Activated CD4-positive, alpha-beta T cell treated with anti-CD3 and anti-CD28 coated beads, Interleukin-2, Interleukin-4, amounts not matched to agents 100 ng/mL and 50 ng/mL, durations not matched to agents 16 hours and 8 hours (primary cell): Measurements from ENCODE around the gene CEACAM7.
A peak's percentile ranks its signal among the peaks of the same experiment; 100 is the strongest.
"Not testable (repeated sequence)": the region's sequence is repeated elsewhere in the genome, so short reads cannot be mapped to it uniquely, and the experiment has no call there.

Source experiments
- DNase-seq: peaks from one replicate; pipeline ENCODE4 v3.0.0-alpha.2; 2020; ENCODE audit warnings: low spot score

The CEACAM7 gene

DNA sequence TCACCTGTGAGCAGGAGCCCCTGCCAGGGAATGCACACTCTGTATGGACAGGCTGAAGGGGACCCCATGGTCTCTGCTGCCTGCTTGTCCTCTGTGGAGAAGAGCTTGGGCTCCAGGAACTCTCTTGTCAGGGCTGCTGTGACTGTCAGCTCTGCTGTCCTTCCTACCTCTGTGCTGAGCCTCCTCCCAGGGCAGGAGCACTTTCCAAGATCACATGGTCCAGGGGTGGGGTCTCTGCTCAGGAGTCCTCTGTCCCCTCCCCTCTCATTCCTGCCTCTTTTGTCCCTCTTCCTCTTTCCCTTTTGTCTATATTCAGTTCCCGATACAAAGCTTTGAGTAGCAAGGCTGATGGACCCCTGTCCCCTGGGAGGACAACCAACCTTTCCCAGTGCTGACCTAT is at the start of gene CEACAM7:
CEACAM7 (minus strand) TSS at position 173 of the 400 bp plus-strand sequence; CDS start at position 68, 105 bp downstream.
- DNase-seq, result no peak

DNA sequence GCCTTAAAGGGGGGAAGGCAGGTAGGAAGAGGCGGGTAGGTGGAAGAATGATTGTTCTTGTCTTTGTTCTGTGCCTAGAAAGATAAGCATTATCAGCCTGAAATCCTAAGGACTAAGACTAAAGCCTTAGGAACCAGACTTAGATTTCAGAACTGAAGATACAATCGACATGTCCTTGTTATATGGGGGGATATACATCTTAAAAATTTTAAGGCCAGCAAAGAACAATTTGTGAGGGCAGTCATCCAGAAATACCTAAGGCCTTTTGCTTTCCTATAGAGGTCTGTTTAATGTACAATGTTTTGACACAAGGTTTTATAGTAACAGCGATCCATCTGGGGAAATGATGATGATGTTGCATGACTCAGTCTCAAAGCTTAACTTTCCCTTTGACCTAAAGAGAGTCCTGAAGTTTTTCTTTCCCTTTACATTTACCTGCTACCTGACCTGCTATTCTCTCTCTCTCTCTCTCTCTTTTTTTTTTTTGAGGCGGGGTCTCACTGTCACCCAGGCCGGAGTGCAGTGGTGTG is 47.1 kb upstream of the CEACAM7 start:
- DNase-seq, result no peak

GRCh38 chr19:41734585-41734984 is 46.5 kb upstream of the CEACAM7 start:
- no peak for DNase-seq

- DNase-seq, result no peak
Observed at GRCh38 chr19:41734156-41734555, 46.1 kb upstream of the CEACAM7 start.

- no peak for DNase-seq
Observed at GRCh38 chr19:41726493-41726892, 38.4 kb upstream of the CEACAM7 start.

GRCh38 chr19:41720103-41720502 is 32.0 kb upstream of the CEACAM7 start:
- no peak for DNase-seq

DNA sequence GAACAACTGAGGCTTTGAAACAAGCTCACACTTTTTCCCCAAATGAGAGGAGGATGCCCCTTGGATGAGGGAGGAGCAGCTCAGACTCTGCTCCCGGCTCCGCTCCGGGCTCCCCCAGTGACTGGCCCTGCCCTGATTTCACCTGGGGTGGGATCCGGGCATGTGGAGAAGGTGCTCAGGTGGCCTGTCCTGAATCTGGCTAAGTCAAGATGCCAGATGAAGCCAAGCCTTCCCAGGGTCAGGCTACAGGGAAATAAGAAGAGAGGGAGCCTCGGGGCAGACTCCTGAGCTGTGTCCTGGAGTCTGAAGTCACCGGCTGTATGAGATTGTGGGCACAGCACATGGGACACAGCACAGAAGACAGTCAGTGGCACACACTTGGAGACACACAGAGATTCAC is 30.7 kb upstream of the CEACAM7 start:
- no peak for DNase-seq

GRCh38 chr19:41714598-41714997 is 26.5 kb upstream of the CEACAM7 start:
- no peak for DNase-seq

DNA sequence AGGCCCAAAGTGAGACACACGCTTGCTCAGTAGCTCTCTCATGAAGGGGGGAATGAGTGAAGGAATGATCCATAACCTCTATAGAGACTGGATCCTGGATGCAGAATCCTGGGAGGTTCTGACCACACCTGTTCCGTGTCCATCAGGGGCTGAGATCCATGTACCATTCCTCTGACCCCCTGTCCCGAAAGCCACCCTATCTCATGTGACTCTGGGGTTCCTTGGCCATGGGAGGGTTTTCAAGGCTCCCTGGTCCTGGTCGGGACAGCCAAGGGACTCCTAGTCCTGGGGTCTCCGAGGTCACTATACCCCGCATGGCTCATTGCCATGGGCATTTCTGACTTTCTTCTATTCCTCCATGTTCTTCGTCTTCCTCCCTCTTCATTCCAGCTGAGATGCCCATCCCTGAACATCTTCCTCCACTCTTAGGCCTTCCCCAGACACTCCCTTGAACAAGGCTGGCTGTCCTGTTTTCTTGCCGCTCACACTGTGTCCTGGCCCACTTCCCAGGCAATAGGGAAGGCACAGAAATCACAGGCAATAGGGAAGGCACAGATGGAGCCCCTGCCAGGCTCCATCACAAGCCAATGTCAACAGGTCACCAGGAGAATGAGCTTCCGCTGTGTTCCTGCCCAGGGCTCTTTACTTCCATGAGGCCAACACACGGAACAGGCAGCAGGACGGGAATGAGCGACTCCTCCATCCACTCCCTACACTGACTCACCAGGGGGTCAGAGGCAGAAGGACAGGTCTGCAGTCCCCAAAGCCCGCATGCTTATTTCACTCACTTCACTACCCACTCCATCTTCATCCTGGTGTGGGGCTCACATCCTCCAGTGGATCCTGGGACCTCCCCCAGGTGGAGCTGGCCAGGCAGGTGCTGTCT is 23.5 kb upstream of the CEACAM7 start:
- no peak for DNase-seq

DNA sequence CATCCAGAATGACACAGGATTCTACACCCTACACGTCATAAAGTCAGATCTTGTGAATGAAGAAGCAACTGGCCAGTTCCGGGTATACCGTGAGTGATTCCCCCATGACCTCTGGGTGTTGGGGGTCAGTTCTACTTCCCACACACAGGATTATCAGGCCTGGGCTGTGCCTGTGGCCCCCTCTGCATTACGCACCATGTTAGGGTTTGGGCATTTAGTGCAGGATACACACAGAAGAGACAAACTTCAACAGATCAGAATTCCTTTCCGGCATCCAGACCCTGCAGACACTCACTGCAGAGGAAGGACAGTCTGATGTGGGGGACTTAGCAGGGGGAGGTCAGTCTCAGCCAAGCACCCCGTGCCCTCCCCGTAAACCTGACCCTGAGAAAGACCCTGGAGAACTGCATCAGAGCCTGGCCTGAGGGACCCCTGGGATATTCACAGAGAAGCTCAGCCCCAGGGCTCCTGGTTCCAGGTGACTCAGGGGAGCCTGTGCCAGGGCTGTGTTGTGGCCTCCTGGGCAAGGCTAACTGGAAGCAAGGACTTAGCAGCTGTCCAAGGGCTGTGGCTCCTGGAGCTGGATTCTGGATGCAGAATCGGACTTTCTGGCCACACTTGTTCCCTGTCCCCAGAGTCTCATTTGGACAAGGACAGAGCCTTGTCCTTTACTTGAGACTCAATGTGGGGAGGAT is 22.0 kb upstream of the CEACAM7 start:
- DNase-seq, result no peak

DNA sequence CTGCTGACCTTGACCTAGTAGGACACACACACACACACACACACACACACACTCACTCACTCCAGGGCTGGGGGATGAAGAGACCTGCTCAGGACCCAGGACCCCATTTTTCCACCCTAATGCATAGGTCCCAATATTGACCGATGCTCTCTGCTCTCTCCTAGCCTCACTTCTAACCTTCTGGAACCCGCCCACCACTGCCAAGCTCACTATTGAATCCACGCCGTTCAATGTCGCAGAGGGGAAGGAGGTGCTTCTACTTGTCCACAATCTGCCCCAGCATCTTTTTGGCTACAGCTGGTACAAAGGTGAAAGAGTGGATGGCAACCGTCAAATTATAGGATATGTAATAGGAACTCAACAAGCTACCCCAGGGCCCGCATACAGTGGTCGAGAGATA is 21.4 kb upstream of the CEACAM7 start:
- DNase-seq, result not testable (repeated sequence)

- DNase-seq, result no peak
Observed at GRCh38 chr19:41708481-41708880, 20.4 kb upstream of the CEACAM7 start, which contains the start of gene CEACAM5. TSS of gene CEACAM5 (plus strand) at chr19:41708626. CDS start at chr19:41708732, 106 bp downstream.

DNA sequence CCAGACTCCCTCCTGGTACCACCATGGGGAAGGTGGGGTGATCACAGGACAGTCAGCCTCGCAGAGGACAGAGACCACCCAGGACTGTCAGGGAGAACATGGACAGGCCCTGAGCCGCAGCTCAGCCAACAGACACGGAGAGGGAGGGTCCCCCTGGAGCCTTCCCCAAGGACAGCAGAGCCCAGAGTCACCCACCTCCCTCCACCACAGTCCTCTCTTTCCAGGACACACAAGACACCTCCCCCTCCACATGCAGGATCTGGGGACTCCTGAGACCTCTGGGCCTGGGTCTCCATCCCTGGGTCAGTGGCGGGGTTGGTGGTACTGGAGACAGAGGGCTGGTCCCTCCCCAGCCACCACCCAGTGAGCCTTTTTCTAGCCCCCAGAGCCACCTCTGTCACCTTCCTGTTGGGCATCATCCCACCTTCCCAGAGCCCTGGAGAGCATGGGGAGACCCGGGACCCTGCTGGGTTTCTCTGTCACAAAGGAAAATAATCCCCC is 19.9 kb upstream of the CEACAM7 start:
- DNase-seq, result no peak

DNA sequence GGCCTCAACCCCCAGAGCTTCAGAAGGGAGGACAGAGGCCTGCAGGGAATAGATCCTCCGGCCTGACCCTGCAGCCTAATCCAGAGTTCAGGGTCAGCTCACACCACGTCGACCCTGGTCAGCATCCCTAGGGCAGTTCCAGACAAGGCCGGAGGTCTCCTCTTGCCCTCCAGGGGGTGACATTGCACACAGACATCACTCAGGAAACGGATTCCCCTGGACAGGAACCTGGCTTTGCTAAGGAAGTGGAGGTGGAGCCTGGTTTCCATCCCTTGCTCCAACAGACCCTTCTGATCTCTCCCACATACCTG is 19.4 kb upstream of the CEACAM7 start:
- no peak for DNase-seq

DNA sequence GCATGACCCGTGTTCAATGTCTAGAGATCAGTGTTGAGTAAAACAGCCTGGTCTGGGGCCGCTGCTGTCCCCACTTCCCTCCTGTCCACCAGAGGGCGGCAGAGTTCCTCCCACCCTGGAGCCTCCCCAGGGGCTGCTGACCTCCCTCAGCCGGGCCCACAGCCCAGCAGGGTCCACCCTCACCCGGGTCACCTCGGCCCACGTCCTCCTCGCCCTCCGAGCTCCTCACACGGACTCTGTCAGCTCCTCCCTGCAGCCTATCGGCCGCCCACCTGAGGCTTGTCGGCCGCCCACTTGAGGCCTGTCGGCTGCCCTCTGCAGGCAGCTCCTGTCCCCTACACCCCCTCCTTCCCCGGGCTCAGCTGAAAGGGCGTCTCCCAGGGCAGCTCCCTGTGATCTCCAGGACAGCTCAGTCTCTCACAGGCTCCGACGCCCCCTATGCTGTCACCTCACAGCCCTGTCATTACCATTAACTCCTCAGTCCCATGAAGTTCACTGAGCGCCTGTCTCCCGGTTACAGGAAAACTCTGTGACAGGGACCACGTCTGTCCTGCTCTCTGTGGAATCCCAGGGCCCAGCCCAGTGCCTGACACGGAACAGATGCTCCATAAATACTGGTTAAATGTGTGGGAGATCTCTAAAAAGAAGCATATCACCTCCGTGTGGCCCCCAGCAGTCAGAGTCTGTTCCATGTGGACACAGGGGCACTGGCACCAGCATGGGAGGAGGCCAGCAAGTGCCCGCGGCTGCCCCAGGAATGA is 18.9 kb upstream of the CEACAM7 start:
- peak; percentile 64 for DNase-seq

DNA sequence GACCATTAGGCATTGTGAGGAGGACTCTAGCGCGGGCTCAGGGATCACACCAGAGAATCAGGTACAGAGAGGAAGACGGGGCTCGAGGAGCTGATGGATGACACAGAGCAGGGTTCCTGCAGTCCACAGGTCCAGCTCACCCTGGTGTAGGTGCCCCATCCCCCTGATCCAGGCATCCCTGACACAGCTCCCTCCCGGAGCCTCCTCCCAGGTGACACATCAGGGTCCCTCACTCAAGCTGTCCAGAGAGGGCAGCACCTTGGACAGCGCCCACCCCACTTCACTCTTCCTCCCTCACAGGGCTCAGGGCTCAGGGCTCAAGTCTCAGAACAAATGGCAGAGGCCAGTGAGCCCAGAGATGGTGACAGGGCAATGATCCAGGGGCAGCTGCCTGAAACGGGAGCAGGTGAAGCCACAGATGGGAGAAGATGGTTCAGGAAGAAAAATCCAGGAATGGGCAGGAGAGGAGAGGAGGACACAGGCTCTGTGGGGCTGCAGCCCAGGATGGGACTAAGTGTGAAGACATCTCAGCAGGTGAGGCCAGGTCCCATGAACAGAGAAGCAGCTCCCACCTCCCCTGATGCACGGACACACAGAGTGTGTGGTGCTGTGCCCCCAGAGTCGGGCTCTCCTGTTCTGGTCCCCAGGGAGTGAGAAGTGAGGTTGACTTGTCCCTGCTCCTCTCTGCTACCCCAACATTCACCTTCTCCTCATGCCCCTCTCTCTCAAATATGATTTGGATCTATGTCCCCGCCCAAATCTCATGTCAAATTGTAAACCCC is 17.5 kb upstream of the CEACAM7 start:
- no peak for DNase-seq

- DNase-seq, result no peak
Observed at GRCh38 chr19:41703602-41704293, 15.7 kb upstream of the CEACAM7 start.

DNA sequence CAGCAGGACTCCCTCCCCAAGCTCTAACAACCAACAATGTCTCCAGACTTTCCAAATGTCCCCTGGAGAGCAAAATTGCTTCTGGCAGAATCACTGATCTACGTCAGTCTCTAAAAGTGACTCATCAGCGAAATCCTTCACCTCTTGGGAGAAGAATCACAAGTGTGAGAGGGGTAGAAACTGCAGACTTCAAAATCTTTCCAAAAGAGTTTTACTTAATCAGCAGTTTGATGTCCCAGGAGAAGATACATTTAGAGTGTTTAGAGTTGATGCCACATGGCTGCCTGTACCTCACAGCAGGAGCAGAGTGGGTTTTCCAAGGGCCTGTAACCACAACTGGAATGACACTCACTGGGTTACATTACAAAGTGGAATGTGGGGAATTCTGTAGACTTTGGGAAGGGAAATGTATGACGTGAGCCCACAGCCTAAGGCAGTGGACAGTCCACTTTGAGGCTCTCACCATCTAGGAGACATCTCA is 14.1 kb upstream of the CEACAM7 start:
- DNase-seq, result no peak

DNA sequence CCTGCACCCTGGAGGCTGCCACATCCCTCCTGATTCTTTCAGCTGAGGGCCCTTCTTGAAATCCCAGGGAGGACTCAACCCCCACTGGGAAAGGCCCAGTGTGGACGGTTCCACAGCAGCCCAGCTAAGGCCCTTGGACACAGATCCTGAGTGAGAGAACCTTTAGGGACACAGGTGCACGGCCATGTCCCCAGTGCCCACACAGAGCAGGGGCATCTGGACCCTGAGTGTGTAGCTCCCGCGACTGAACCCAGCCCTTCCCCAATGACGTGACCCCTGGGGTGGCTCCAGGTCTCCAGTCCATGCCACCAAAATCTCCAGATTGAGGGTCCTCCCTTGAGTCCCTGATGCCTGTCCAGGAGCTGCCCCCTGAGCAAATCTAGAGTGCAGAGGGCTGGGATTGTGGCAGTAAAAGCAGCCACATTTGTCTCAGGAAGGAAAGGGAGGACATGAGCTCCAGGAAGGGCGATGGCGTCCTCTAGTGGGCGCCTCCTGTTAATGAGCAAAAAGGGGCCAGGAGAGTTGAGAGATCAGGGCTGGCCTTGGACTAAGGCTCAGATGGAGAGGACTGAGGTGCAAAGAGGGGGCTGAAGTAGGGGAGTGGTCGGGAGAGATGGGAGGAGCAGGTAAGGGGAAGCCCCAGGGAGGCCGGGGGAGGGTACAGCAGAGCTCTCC is 13.5 kb upstream of the CEACAM7 start:
- peak; percentile 6 for DNase-seq
